Adrenal gland (tissue), 12 donors: ENCODE data around the gene VPS25. TPM values are rescaled to one million over a fixed set of nuclear protein-coding genes. Genes with fewer than 3 reads are reported as not detected.

Experiments used
- DNase-seq, 7 donors: peaks; one replicate each; pipeline ENCODE4 v3.0.0-alpha.2; 2019 to 2020
- H3K27ac ChIP-seq, 5 donors: fragments of 200-600 bp; sonication (generic) in 4 of 5; 1 replicate in 3 of 5; 2 replicates in 2 of 5; pipeline versions ENCODE4 v1.5.1 to v1.8.0; 2016 to 2020; ENCODE audit warnings: mild to moderate bottlenecking in 1 of 5
- H3K27me3 ChIP-seq: fragments of 200-600 bp; 2 replicates; pipeline ENCODE4 v1.8.0; 2021
- H3K36me3 ChIP-seq, 2 donors: fragments of 200-600 bp; replicated peaks in 1 of 2; 1 replicate in 1 of 2; 2 replicates in 1 of 2; pipeline versions ENCODE4 v1.5.1 to v1.8.0; 2018 to 2022
- H3K4me1 ChIP-seq, 2 donors: fragments of 200-600 bp; replicated peaks in 1 of 2; 1 replicate in 1 of 2; 2 replicates in 1 of 2; pipeline versions ENCODE4 v1.5.1 to v1.8.0; 2018 to 2021
- H3K4me3 ChIP-seq, 4 donors: fragments of 200-600 bp; sonication (generic) in 3 of 4; one replicate each; pipeline ENCODE4 v1.5.1; 2016 to 2018
- H3K9me3 ChIP-seq, 3 donors: fragments of 200-600 bp; sonication (generic) in 1 of 3; replicated peaks in 1 of 3; 1 replicate in 2 of 3; 2 replicates in 1 of 3; pipeline versions ENCODE4 v1.5.1 to v1.8.0; 2016 to 2021
- POLR2A ChIP-seq, 2 donors: fragments of 450-650 bp; IDR thresholded peaks; one replicate each; pipeline ENCODE4 v1.6.1; 2017; ENCODE audit warnings: antibody characterized with exemption in 2 of 2, mild to moderate bottlenecking in 2 of 2, moderate library complexity in 1 of 2
- WGBS, 4 donors: extraction: QIAGEN DNeasy Blood & Tissue Kit in 2 of 4; methylation state at CpG; one replicate each; pipeline versions ENCODE4 v1.1.5 to v1.1.7; 2013 to 2017; 5-methylcytosine and 5-hydroxymethylcytosine counted together
- intact Hi-C, 2 donors: fragments of 100-400 bp; cut with DNase I; formaldehyde crosslinking; loops; one replicate each; pipeline versions ENCODE4 v1.14.1 to v1.15.0; 2022 to 2023
- polyA plus RNA-seq, 3 donors: library from polyadenylated mRNA; stranded (reverse); fragments of 200-250 nt in 2 of 3; fragments of 350-450 nt in 1 of 3; fragmentation: Illumina TruSeq in 1 of 3; extraction: RNeasy Lipid Tissue Mini Kit (QIAGEN cat#74804) in 1 of 3; gene quantifications; one replicate each; pipeline ENCODE4 v1.2.3, GENCODE V29; 2013 to 2014
- total RNA-seq, 9 donors: library from RNA; depleted of rRNA in 4 of 9; stranded (reverse); fragments of >200 nt in 4 of 9; fragments of 120-200 nt in 1 of 9; fragmentation: NEBNext Ultra II Directional in 1 of 9; extraction: Animal tissue kit (Norgen Biotek cat#: 25700) in 1 of 9; gene quantifications; one replicate each; pipeline versions ENCODE4 v1.1.0 to v1.2.4, GENCODE V29; 2013 to 2023
- TF ChIP-seq, protein P1 (sequence below), 6 experiments: fragments of 450-650 bp in 4 of 6; fragments of 200-600 bp in 2 of 6; sonication (generic) in 1 of 6; IDR thresholded peaks; 1 replicate in 5 of 6; 2 replicates in 1 of 6; pipeline versions ENCODE4 v1.5.1 to v1.8.0; 2016 to 2021; ENCODE audit warnings: antibody characterized with exemption in 6 of 6, mild to moderate bottlenecking in 2 of 6, moderate library complexity in 1 of 6
- donor health status: healthy with polysubstance abuse.
- donor health status: Bipolar disorder and iron deficiency.
- donor health status: DM: yes; HTN: yes; CAD: no.
- donor health status: DM: no; HTN: no; CAD: no.
- donor health status: DM: no; HTN: no; CAD: no.
- donor health status: DM: yes; HTN: yes; CAD: no.

VPS25 gene
- total and polyA plus RNA-seq, 12 donors, result 25.7 to 135 (median 51.6) TPM

GRCh38 chr17:42779304-42779935 is 6.2 kb downstream of the VPS25 start:
- Histone ChIP-seq H3K4me1 (peaks cover 1 to 17% of the 10 kb centered on the region in 2 donors), H3K36me3 (peaks cover 0 to 47% of the 10 kb centered on the region in 2 donors), H3K27me3 (peaks cover 36% of the 10 kb centered on the region), H3K9me3 (no peaks in the 10 kb centered on the region), H3K27ac (no peak overlapping the region), H3K4me3 (no peak overlapping the region)
- DNase-seq, result no peak
- TF ChIP-seq, protein P1, sequence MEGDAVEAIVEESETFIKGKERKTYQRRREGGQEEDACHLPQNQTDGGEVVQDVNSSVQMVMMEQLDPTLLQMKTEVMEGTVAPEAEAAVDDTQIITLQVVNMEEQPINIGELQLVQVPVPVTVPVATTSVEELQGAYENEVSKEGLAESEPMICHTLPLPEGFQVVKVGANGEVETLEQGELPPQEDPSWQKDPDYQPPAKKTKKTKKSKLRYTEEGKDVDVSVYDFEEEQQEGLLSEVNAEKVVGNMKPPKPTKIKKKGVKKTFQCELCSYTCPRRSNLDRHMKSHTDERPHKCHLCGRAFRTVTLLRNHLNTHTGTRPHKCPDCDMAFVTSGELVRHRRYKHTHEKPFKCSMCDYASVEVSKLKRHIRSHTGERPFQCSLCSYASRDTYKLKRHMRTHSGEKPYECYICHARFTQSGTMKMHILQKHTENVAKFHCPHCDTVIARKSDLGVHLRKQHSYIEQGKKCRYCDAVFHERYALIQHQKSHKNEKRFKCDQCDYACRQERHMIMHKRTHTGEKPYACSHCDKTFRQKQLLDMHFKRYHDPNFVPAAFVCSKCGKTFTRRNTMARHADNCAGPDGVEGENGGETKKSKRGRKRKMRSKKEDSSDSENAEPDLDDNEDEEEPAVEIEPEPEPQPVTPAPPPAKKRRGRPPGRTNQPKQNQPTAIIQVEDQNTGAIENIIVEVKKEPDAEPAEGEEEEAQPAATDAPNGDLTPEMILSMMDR (IDR thresholded peaks at IDR 0.05), result no peak
- no peak for TF ChIP-seq POLR2A (IDR thresholded peaks at IDR 0.05)
- WGBS, 4 donors, result 71 to 85% (median 76%) methylated on average over 3 of the region's 3 CpGs
- intact Hi-C loops, result loop anchor here in 1 of 2 donors (10.0 kb wide), 1 partner anchor 885 kb away; no protein-coding TSS in a partner anchor

DNA sequence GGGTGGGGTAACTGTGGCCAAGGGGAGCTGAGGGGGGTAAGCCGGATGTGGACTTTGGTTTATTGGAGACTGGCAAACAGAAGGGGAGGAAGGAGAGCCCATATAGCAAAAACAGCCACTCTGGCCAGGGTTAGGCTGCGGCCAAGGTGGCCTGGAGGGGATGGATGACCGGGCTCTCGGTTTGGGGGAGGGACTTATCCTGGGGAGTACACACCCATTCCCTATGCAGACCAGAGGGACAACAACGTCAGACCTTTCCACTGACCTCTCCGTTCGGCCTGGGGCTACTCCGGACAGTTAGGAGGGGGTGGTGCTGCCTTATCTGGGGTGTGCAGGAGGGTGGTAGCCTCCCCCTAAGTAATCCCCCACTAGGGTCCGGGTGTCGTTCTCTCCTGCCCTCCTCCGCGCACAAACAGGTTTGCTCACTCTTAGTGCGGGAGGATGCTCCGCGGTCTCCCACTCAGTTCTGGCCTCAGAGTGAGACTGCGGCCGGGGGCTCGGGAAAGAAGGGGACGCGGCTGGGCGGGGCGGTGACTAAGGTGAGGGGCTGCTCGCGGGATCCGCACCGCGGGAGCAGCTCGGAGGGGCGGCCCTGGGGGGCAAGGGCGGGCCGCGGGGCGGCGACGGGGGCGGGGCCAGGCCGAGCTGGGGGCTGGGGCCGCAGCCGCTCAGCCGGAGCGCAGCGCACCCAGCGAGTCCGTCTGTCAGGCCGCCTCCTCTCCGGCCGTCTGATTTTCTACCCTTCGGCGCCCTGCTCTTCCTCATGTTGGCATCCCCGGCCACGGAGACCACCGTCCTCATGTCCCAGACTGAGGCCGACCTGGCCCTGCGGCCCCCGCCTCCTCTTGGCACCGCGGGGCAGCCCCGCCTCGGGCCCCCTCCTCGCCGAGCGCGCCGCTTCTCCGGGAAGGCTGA is 6.9 kb downstream of the VPS25 start, which contains the start of gene WNK4:
WNK4 (plus strand) TSS at position 675 of the 915 bp plus-strand sequence; CDS start at position 764, 89 bp downstream.
- TF ChIP-seq, protein P1 (IDR thresholded peaks at IDR 0.05), result no peak
- no peak for TF ChIP-seq POLR2A (IDR thresholded peaks at IDR 0.05)
- 9 to 55% (median 23%) methylated on average over 6 to 63 of the region's 65 CpGs for WGBS, 4 donors
- Histone ChIP-seq H3K27ac (no peak within 1 kb of the TSS), H3K36me3 (peaks cover 0 to 46% of the 10 kb centered on the region in 2 donors), H3K27me3 (peaks cover 39% of the 10 kb centered on the region), H3K9me3 (no peaks in the 10 kb centered on the region), H3K4me3 (peak within 1 kb of the TSS in 1 of 4 donors; percentile 38), H3K4me1 (peaks cover 0 to 16% of the 10 kb centered on the region in 2 donors)
- no peak for DNase-seq
- intact Hi-C loops, result loop anchor here in 1 of 2 donors (10.0 kb wide), 1 partner anchor 885 kb away; no protein-coding TSS in a partner anchor

GRCh38 chr17:42780851-42781638 is 7.8 kb downstream of the VPS25 start:
- TF ChIP-seq POLR2A (IDR thresholded peaks at IDR 0.05), result no peak
- TF ChIP-seq, protein P1 (IDR thresholded peaks at IDR 0.05), result no peak
- Histone ChIP-seq H3K4me3 (peak overlapping the region in 1 of 4 donors; percentile 38), H3K9me3 (no peaks in the 10 kb centered on the region), H3K27ac (no peak overlapping the region), H3K36me3 (peaks cover 0 to 38% of the 10 kb centered on the region in 2 donors), H3K27me3 (peaks cover 48% of the 10 kb centered on the region), H3K4me1 (peaks cover 0 to 16% of the 10 kb centered on the region in 2 donors)
- no peak for DNase-seq
- WGBS, 4 donors, result 6 to 18% (median 7%) methylated on average over 18 to 39 of the region's 39 CpGs
- intact Hi-C loops, result no loop called here
